IMR-90 (cell line): ENCODE results near the gene TNPO2. TPM values are rescaled to one million over a fixed set of nuclear protein-coding genes. Genes with fewer than 3 reads are reported as not detected.

Experiments
- ATAC-seq: fragments of 200-7000 bp; cut with Tn5 transposase; 2 replicates; pipeline ENCODE4 v1.9.1; 2020; ENCODE audit warnings: low read depth, mild to moderate bottlenecking, moderate library complexity
- BruUV-seq: library from RNA; stranded (reverse); fragments of 400-500 nt; replicated peaks from 2 replicates; lab custom pipeline; 2021; lab: Mats Ljungman, UMichigan
- CTCF ChIA-PET: fragments of 300-600 bp; formaldehyde crosslinking; extraction: SDS; loops from one replicate; lab custom pipeline; 2021; ENCODE audit warnings: antibody characterized with exemption; lab: Yijun Ruan, JAX
- POLR2A ChIA-PET: fragments of 300-600 bp; sonication (Branson Sonifier 250); formaldehyde crosslinking; loops from one replicate; lab custom pipeline; 2022; ENCODE audit warnings: antibody characterized with exemption; ENCODE audit not compliant: unreplicated experiment; lab: Charles Lee
- DNase-seq: peaks from one replicate; pipeline ENCODE4 v3.0.0; 2013
- H2AFZ ChIP-seq: replicated peaks from 2 replicates; pipeline ENCODE3; 2013; ENCODE audit warnings: low read length, mild to moderate bottlenecking; ENCODE audit not compliant: poor library complexity
- H2AK5ac ChIP-seq: 2 replicates; pipeline ENCODE4 v1.6.1; 2013; ENCODE audit warnings: low read depth, low read length, inconsistent platforms
- H2AK9ac ChIP-seq: replicated peaks from 2 replicates; pipeline ENCODE3; 2013; ENCODE audit warnings: mild to moderate bottlenecking, low read depth, low read length, moderate library complexity; ENCODE audit not compliant: poor library complexity
- H2BK120ac ChIP-seq: 2 replicates; pipeline ENCODE4 v1.6.1; 2013; ENCODE audit warnings: low read depth, low read length, inconsistent platforms
- H2BK15ac ChIP-seq: 3 replicates; pipeline ENCODE4 v1.6.1; 2013; ENCODE audit warnings: low read depth, low read length, inconsistent platforms
- H2BK20ac ChIP-seq: 2 replicates; pipeline ENCODE4 v1.6.1; 2013; ENCODE audit warnings: low read depth, mild to moderate bottlenecking, inconsistent platforms, low read length, moderate library complexity
- H2BK5ac ChIP-seq: 2 replicates; pipeline ENCODE4 v1.6.1; 2013; ENCODE audit warnings: mild to moderate bottlenecking, low read depth, low read length, inconsistent platforms; ENCODE audit not compliant: poor library complexity, severe bottlenecking
- H3K14ac ChIP-seq: replicated peaks from 2 replicates; pipeline ENCODE4 v1.6.1; 2013; ENCODE audit warnings: low read depth, low read length, inconsistent platforms
- H3K18ac ChIP-seq: 2 replicates; pipeline ENCODE4 v1.6.1; 2013; ENCODE audit warnings: low read depth, low read length, control low read depth
- H3K23ac ChIP-seq: 2 replicates; pipeline ENCODE4 v1.6.1; 2013; ENCODE audit warnings: low read depth, low read length, inconsistent platforms
- H3K27ac ChIP-seq: 2 replicates; pipeline ENCODE4 v1.5.1; 2013; ENCODE audit warnings: mild to moderate bottlenecking, control low read depth, low read length; ENCODE audit not compliant: insufficient read depth
- H3K27me3 ChIP-seq: 2 replicates; pipeline ENCODE4 v1.6.1; 2013; ENCODE audit warnings: low read length; ENCODE audit not compliant: control insufficient read depth, insufficient read depth
- H3K36me3 ChIP-seq: 2 replicates; pipeline ENCODE4 v1.6.1; 2013; ENCODE audit warnings: low read length, mixed read lengths; ENCODE audit not compliant: control insufficient read depth, insufficient read depth
- H3K4ac ChIP-seq: 2 replicates; pipeline ENCODE4 v1.6.1; 2013; ENCODE audit warnings: low read depth, low read length, inconsistent platforms
- H3K4me1 ChIP-seq: 2 replicates; pipeline ENCODE4 v1.6.1; 2013; ENCODE audit warnings: low read length, mixed read lengths; ENCODE audit not compliant: control insufficient read depth, insufficient read depth
- H3K4me2 ChIP-seq: 2 replicates; pipeline ENCODE4 v1.6.1; 2013; ENCODE audit warnings: low read depth, mild to moderate bottlenecking, control low read depth, low read length, moderate library complexity
- H3K4me3 ChIP-seq: 2 replicates; pipeline ENCODE4 v1.5.1; 2013; ENCODE audit warnings: low read depth, mild to moderate bottlenecking, control low read depth, low read length, moderate library complexity; ENCODE audit not compliant: insufficient read depth
- H3K56ac ChIP-seq: 2 replicates; pipeline ENCODE4 v1.6.1; 2013; ENCODE audit warnings: low read length, inconsistent platforms; ENCODE audit not compliant: insufficient read depth; ENCODE audit errors: extremely low read depth
- H3K79me1 ChIP-seq, 2 experiments: 2 replicates each; pipeline ENCODE4 v1.6.1; 2013; ENCODE audit warnings: low read length in 2 of 2, inconsistent platforms in 1 of 2, low read depth in 1 of 2
- H3K9ac ChIP-seq: 2 replicates; pipeline ENCODE4 v1.6.1; 2013; ENCODE audit warnings: low read depth, low read length, control low read depth
- H3K9me1 ChIP-seq: 2 replicates; pipeline ENCODE4 v1.6.1; 2013; ENCODE audit warnings: low read length, inconsistent platforms; ENCODE audit not compliant: insufficient read depth
- H3K9me3 ChIP-seq: 2 replicates; pipeline ENCODE4 v1.6.1; 2013; ENCODE audit warnings: low read length; ENCODE audit not compliant: control insufficient read depth, insufficient read depth
- H4K20me1 ChIP-seq: 2 replicates; pipeline ENCODE4 v1.6.1; 2013; ENCODE audit warnings: low read length, inconsistent platforms; ENCODE audit not compliant: insufficient read depth
- H4K5ac ChIP-seq: 2 replicates; pipeline ENCODE4 v1.6.1; 2013; ENCODE audit warnings: mild to moderate bottlenecking, low read depth, low read length, control low read depth
- H4K8ac ChIP-seq, 2 experiments: 2 replicates each; pipeline ENCODE4 v1.6.1; 2013; ENCODE audit warnings: low read depth in 2 of 2, low read length in 2 of 2, control low read depth in 1 of 2, inconsistent platforms in 1 of 2
- H4K91ac ChIP-seq: 2 replicates; pipeline ENCODE4 v1.6.1; 2013; ENCODE audit warnings: low read depth, low read length, inconsistent platforms; ENCODE audit not compliant: insufficient read depth
- CEBPB ChIP-seq: IDR thresholded peaks from 2 replicates; pipeline ENCODE4 v1.6.1; 2012; ENCODE audit warnings: low read depth, low read length, improper control_type of control experiment
- CHD1 ChIP-seq: IDR thresholded peaks from 2 replicates; pipeline ENCODE4 v1.6.1; 2012; ENCODE audit warnings: low read depth, low read length, improper control_type of control experiment
- CTCF ChIP-seq: conservative IDR thresholded peaks from 2 replicates; pipeline ENCODE4 v1.5.1; 2012; ENCODE audit warnings: mild to moderate bottlenecking, low read depth, low read length, improper control_type of control experiment
- ELK1 ChIP-seq: fragments of 150-350 bp; IDR thresholded peaks from 2 replicates; pipeline ENCODE4 v1.6.1; 2016; ENCODE audit warnings: low read depth, mild to moderate bottlenecking, low read length, moderate library complexity, borderline replicate concordance
- FOS ChIP-seq: fragments of 150-350 bp; IDR thresholded peaks from 2 replicates; pipeline ENCODE4 v1.6.1; 2016; ENCODE audit warnings: low read depth, low read length
- MXI1 ChIP-seq: IDR thresholded peaks from 2 replicates; pipeline ENCODE4 v1.6.1; 2012; ENCODE audit warnings: low read depth, mild to moderate bottlenecking, low read length, moderate library complexity, borderline replicate concordance
- NFE2L2 ChIP-seq: fragments of 150-350 bp; IDR thresholded peaks from 2 replicates; pipeline ENCODE4 v1.6.1; 2016; ENCODE audit warnings: low read depth, mild to moderate bottlenecking, low read length
- RCOR1 ChIP-seq: IDR thresholded peaks from 2 replicates; pipeline ENCODE4 v1.6.1; 2012; ENCODE audit warnings: mild to moderate bottlenecking, low read length, improper control_type of control experiment; ENCODE audit not compliant: insufficient replicate concordance
- RFX5 ChIP-seq: IDR thresholded peaks from 2 replicates; pipeline ENCODE4 v1.8.0; 2012; ENCODE audit warnings: low read depth, mild to moderate bottlenecking, low read length, moderate library complexity
- SMC3 ChIP-seq: fragments of 150-350 bp; IDR thresholded peaks from 2 replicates; pipeline ENCODE4 v1.6.1; 2016; ENCODE audit warnings: low read depth, mild to moderate bottlenecking, antibody characterized with exemption, low read length, moderate library complexity
- WGBS, 2 experiments: methylation state at CpG; one replicate each; pipeline versions ENCODE4 v1.1.5 to v1.1.7; 2013; ENCODE audit warnings: missing lambda C conversion rate in 2 of 2; ENCODE audit not compliant: insufficient read length in 1 of 2; ENCODE audit errors: extremely low coverage in 2 of 2; 5-methylcytosine and 5-hydroxymethylcytosine counted together
- dilution Hi-C: fragments of 300-500 bp; cut with HindIII; formaldehyde crosslinking; loops from one replicate; pipeline ENCODE4 v1.14.3; 2018; ENCODE audit warnings: low sequenced_read_pairs; ENCODE audit not compliant: unreplicated experiment
- in situ Hi-C: fragments of 300-500 bp; cut with MboI; formaldehyde crosslinking; loops from 3 replicates; pipeline ENCODE4 v1.14.3; 2019; ENCODE audit warnings: low sequenced_read_pairs, inconsistent platforms, mixed read lengths
- intact Hi-C: fragments of 100-400 bp; cut with micrococcal nuclease; formaldehyde crosslinking; loops from 2 replicates; pipeline ENCODE4 v1.10.0; 2022
- polyA plus RNA-seq, 3 experiments: library from polyadenylated mRNA; depleted of rRNA; stranded (reverse); fragments of >200 nt; gene quantifications; 2 replicates each; pipeline ENCODE4 v1.2.3, GENCODE V29; 2012; ENCODE audit warnings: low replicate concordance in 1 of 3
- total RNA-seq: library from RNA; depleted of rRNA; stranded (reverse); fragments of >200 nt; gene quantifications from 2 replicates; pipeline ENCODE4 v1.2.3, GENCODE V29; 2012

Gene TNPO2
- total and polyA plus RNA-seq, 2 of the 4 experiments (the other 2 are of a cell fraction): 36.0 to 77.2 TPM

GRCh38 chr19:12715929-12716328, 7.8 kb downstream of the TNPO2 start:
- in situ Hi-C loops: no loop called here
- no peak overlapping the region for H4K8ac ChIP-seq
- ATAC-seq (no peak), DNase-seq (no peak)
- no peak overlapping the region for H3K56ac ChIP-seq
- no peak overlapping the region for H3K23ac ChIP-seq
- no peak overlapping the region for H2BK20ac ChIP-seq
- no peak overlapping the region for H3K27ac ChIP-seq
- peaks cover 54% of the 10 kb centered on the region for H3K36me3 ChIP-seq
- intact Hi-C loops: no loop called here
- POLR2A ChIA-PET: interaction anchor here (0.6 kb wide), 1 partner anchor 223 kb away, joined by 9 read pairs; no protein-coding TSS in a partner anchor
- TF ChIP-seq RFX5 (no peak), CHD1 (no peak), RCOR1 (no peak), FOS (no peak), NFE2L2 (no peak), ELK1 (no peak), SMC3 (no peak), MXI1 (no peak), CTCF (no peak), CEBPB (no peak)
- H4K91ac ChIP-seq: no peak overlapping the region
- no peak overlapping the region for H3K4me2 ChIP-seq
- H3K4ac ChIP-seq: no peak overlapping the region
- H2BK15ac ChIP-seq: no peak overlapping the region
- H2AK5ac ChIP-seq: no peak overlapping the region
- H2BK5ac ChIP-seq: no peak overlapping the region
- H3K14ac ChIP-seq: no peak overlapping the region
- no peak overlapping the region for H3K18ac ChIP-seq
- dilution Hi-C loops: no loop called here
- no TSS peak for BruUV-seq
- WGBS, 2 experiments: 100% methylated on average over 1 of the region's 3 CpGs; no CpG with 5 or more reads in 1 of the 2 experiments
- no peak overlapping the region for H2AFZ ChIP-seq
- H3K9me1 ChIP-seq: peaks cover 10% of the 10 kb centered on the region; the same call in 1 of the 2 replicates
- peaks cover 25 to 66% of the 10 kb centered on the region in 2 experiments for H3K79me1 ChIP-seq
- H2AK9ac ChIP-seq: no peak overlapping the region
- no peak overlapping the region for H3K4me3 ChIP-seq
- peaks cover 21% of the 10 kb centered on the region for H4K20me1 ChIP-seq
- CTCF ChIA-PET: no interaction called here
- H3K9me3 ChIP-seq: no peaks in the 10 kb centered on the region
- H3K9ac ChIP-seq: no peak overlapping the region
- no peak overlapping the region for H2BK120ac ChIP-seq
- H4K5ac ChIP-seq: no peak overlapping the region
- peaks cover 2% of the 10 kb centered on the region for H3K4me1 ChIP-seq
- H3K27me3 ChIP-seq: no peaks in the 10 kb centered on the region
